Tibial nerve (tissue), 3 donors: ENCODE data around the gene DAP.

Source experiments
- POLR2A ChIP-seq, 2 donors: fragments of 450-650 bp; IDR thresholded peaks; one replicate each; pipeline ENCODE4 v1.6.1; 2017; ENCODE audit warnings: antibody characterized with exemption in 2 of 2, mild to moderate bottlenecking in 2 of 2, moderate library complexity in 2 of 2
- TF ChIP-seq, protein P1 (sequence below), 5 experiments: fragments of 200-600 bp in 3 of 5; fragments of 450-650 bp in 2 of 5; sonication (generic) in 3 of 5; IDR thresholded peaks; one replicate each; pipeline ENCODE4 v1.5.1; 2016 to 2019; ENCODE audit warnings: antibody characterized with exemption in 5 of 5, mild to moderate bottlenecking in 3 of 5, moderate library complexity in 2 of 5

DNA sequence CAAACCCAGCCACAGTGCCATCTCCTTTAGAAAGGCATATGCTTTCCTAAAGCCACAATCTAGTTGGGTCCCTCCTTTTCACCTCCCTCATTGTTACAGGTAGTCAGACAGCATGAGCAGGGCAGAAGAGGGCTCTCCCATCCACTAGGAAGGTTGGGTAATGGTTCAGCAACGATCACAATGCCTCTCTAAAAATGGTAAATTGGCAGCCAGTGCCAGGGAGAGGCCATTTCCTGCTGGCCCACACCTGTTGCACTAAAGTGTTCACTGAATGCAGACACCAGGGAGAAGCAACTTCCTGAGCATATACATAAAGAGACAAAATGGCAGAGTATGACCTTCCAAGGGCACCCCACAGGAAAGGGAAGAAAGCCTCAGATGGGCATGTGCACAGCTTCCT, 31.3 kb upstream of the DAP start:
- TF ChIP-seq POLR2A (IDR thresholded peaks at IDR 0.05), result no peak
- TF ChIP-seq, protein P1, sequence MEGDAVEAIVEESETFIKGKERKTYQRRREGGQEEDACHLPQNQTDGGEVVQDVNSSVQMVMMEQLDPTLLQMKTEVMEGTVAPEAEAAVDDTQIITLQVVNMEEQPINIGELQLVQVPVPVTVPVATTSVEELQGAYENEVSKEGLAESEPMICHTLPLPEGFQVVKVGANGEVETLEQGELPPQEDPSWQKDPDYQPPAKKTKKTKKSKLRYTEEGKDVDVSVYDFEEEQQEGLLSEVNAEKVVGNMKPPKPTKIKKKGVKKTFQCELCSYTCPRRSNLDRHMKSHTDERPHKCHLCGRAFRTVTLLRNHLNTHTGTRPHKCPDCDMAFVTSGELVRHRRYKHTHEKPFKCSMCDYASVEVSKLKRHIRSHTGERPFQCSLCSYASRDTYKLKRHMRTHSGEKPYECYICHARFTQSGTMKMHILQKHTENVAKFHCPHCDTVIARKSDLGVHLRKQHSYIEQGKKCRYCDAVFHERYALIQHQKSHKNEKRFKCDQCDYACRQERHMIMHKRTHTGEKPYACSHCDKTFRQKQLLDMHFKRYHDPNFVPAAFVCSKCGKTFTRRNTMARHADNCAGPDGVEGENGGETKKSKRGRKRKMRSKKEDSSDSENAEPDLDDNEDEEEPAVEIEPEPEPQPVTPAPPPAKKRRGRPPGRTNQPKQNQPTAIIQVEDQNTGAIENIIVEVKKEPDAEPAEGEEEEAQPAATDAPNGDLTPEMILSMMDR (IDR thresholded peaks at IDR 0.05), result no peak
